HG02970 (cell line): ENCODE measurements around the gene DDX10.
"Not testable (repeated sequence)": the region's sequence is repeated elsewhere in the genome, so short reads cannot be mapped to it uniquely, and the experiment has no call there.

Experiments used
- ATAC-seq: cut with Tn5 transposase; IDR thresholded peaks from one replicate; pipeline ENCODE4 v1.9.1; 2021; ENCODE audit warnings: mild to moderate bottlenecking, moderate library complexity, moderate number of reproducible peaks; ENCODE audit not compliant: unreplicated experiment, low FRiP score

Gene DDX10

GRCh38 chr11:108664730-108665525 is at the start of gene DDX10:
TSS of gene DDX10 (plus strand) at chr11:108665069. CDS start at chr11:108665154, 85 bp downstream.
- peak; percentile 81 for ATAC-seq

DNA sequence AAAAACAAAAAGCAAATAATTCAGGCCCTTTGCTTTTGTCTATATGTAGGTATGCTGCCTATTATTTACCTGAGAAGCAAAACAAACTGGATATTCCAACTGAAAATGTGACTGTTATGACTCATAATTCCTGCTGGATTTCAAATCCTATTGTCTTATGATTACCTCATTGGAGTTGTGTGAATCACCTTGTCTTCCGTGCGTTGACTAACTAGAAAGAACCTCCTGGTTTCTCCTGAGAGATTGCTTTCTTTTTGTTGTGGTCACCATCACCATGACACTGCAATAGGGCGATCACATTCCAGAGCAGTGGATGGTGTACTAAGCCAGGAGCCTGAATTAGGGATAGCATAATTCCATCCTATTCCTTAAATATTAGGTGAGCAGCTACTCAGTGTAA is 48.3 kb upstream of the DDX10 start:
- ATAC-seq, result no peak

DNA sequence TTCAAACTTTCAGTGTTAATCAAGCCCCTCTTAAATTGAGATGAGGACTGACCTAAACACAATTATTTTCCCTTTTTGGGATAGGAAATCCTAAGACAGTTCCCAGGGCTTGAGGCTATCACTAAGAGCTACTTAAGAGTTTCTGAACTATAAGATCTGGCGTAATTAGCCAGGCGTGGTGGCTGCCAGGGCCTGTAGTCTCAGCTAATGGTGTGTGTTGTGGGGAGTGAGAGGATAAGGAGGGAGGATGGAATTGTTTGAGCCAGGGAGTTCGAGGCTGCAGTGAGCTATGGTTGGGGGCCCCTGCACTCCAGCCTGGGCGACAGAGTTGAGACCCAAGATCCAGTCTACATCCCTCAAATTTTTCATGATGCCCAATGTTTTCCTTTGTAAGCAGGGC is 47.8 kb upstream of the DDX10 start:
- no peak for ATAC-seq

- ATAC-seq, result no peak
These were observed 46.3 kb upstream of the DDX10 start for GRCh38 chr11:108618529-108618928.

DNA sequence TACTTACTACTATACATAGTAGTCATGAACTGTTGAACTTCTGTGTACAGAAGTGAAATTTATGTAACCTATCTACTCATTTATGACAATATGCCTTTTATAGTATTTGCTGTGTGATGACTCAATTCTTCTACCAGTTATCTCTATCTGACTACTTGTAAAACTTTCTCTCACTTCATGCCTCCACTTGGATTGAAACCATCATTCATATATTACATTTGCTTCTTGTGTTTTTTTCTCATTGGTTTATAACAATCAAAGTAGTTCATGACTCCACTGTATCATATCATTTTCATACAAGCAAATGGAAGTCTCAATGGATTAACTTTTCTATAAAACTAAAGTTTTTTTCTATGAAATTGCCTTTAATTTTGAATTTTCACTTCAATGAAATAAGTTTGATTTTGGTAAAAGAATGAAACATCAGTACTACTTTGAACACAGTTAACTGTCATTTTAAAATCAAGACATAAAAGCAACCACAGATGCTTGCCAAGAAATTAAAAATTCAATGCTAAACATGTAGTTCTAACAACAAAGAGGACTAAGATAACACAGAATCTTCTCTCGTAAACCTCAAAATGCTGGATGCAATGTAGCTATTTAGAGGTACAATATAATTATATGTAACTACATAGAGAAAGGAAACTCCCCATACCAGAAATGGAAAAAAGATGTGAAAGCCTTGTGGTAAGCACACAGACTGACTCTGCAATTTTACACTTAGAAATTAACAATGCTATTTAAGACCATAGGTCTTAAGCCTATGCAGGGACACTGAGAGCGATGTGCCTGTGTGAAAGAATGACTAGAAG is 43.7 kb upstream of the DDX10 start:
- peak; percentile 67 for ATAC-seq

DNA sequence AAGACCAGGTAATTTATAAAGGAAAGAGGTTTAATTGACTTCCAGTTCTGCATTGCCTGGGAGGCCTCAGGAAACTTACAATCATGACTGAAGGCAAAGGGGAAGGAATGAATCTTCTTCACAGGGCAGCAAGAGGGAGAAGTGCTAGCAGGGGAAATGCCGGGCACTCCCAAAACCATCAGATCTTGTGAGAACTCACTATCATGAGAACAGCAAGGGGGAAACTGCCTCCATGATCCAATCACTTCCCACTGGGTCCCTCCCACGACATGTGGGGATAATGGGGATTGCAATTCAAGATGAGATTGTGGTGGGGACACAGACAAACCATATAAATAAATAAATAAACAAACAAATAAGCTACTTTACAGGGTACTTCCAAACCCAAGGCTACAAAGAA is 42.5 kb upstream of the DDX10 start:
- no peak for ATAC-seq

DNA sequence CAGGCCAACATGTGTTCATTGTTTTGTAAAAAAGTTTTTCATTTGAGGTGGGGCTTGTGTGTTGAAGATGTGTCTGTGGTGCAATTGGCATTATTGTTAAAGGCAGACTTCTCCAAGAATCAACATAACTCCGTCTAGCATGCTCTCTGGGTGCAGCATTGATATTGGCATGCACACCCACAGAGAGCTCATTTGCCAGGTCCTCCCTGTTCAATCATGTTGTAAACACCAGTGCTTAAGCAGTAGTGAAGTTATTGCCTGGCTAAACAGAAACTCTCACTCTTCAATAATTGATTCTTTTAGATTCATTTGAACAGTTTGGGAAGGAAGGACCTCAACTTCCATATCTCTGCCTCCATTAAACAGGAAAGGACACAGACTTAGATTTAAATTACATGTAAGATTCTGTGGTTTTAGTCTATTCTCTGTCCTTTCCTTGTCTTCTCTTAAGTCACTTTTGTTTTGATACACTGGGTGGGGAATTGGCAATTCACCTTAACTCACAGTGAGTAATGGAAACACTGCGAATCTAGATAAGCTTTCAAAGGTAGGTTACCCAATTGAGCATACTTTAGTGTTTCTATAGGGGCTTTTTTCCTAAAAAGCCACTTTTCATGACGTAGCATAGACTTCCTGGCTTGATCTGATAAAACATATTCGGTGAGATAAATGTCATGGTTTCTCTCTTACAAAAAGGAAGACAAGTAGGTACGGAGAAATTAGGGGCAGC is 40.5 kb upstream of the DDX10 start:
- ATAC-seq, result no peak

DNA sequence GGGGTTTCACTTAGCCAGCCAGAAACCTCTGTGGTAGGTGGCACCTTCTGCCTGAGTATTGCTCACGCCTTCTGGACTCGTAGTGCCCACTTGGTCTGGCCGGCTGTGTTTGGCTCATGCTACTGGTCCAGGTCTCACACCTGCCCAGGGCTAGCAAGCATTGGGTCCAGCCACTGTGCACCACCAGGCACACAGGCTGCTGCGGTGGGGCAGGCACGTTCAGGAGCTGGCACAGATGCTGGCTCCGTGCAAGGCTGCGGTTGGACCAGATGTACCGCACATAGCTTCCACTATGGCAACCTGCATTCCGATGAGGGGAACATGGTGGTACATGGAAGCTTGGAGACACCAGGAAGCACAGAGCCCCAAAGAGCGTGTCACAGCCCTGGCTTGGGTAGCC is 36.5 kb upstream of the DDX10 start:
- no peak for ATAC-seq

DNA sequence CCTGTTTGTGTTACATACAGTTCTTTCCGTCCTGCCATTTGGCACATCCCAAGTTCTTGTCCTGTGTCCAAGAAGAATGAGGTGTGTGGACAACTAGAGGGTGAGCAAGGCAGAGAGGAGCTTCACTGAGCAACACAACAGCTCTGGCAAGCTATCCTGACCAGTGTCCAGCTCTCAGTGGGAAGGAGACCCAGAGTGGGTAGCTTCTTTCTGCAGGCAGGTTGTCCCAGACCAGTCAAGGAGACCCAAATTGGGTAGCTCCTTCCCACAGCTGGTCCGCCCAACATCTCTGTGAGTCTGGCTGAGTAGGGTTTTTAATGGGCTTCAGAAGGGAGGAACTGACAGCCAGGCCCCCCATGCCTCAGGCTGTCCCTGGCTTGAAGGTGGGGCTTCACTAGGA is 36.1 kb upstream of the DDX10 start:
- ATAC-seq, result no peak

DNA sequence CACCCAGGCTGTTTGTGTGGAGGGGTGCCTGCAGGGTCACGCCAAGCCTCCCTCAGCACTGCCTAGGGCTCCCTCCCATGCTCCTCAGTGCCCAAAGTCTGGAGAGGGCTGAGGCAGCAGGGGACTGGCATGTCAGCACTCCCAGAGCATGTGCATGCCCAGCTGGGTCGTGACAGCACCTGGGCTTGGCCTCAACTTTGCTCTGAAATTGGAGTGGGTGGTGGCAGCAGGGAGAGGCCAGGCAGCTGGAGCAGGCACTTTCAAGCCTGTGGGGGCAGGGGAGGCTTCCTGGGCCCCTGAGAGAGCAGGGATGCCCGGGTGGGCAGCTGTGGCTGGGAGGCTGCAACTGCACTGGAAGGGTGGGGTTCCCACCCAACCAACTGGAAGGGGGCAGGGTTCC is 35.6 kb upstream of the DDX10 start:
- no peak for ATAC-seq

GRCh38 chr11:108632041-108632704 is 32.7 kb upstream of the DDX10 start:
- ATAC-seq, result no peak

GRCh38 chr11:108635106-108635505 is 29.8 kb upstream of the DDX10 start:
- no peak for ATAC-seq

DNA sequence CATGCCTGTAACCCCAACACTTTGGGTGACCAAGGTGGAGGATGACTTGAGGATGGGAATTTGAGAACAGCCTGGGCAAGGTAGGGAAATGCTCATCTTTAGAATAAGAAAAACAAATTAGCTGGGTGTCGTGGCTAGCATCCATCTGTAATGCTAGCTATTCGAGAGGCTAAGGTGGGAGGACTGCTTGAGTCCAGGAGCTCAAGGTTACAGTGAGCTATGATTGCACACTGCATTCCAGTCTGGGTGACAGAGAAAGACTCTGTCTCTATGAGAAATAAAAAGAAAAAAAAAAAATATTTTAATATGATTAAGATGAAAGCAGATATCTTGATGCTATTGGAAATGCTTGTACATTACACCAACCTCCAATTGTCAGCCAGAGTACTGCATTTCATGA is 28.6 kb upstream of the DDX10 start:
- ATAC-seq, result no peak

- ATAC-seq, result no peak
These were observed 25.7 kb upstream of the DDX10 start for GRCh38 chr11:108639146-108639545.

- ATAC-seq, result not testable (repeated sequence)
These were observed 23.1 kb upstream of the DDX10 start for GRCh38 chr11:108641752-108642151.

DNA sequence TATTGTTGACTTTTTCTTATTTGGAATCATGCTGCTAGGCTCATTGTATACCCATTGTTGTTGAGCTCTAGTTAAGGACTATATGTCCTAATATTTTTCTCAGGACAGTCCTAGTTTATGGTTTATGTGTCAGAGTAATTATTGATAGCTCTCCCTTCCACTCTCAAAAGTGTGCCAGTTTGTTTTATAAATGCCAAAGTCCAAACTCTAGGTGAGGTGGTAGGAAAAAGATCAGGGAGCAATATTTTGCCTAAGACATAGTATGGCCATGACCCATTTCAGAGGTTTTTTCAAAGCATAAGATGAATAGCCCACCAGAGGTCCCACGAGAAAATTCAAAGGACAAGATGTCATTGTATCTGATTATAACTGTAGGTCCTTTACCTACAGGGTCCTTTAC is 20.9 kb upstream of the DDX10 start:
- no peak for ATAC-seq

- no peak for ATAC-seq
These were observed 18.9 kb upstream of the DDX10 start for GRCh38 chr11:108645970-108646369.

GRCh38 chr11:108647387-108647700 is 17.5 kb upstream of the DDX10 start:
- ATAC-seq, result no peak

GRCh38 chr11:108647701-108648527 is 17.0 kb upstream of the DDX10 start:
- no peak for ATAC-seq

- no peak for ATAC-seq
These were observed 16.4 kb upstream of the DDX10 start for GRCh38 chr11:108648528-108648885.
